ENCODE measurements around the gene LAMP1. TPM values are rescaled to one million over a fixed set of nuclear protein-coding genes. Genes with fewer than 3 reads are reported as not detected.

The LAMP1 gene
- total RNA-seq, 4 donors from 2014 or later: 85.6 to 144 (median 93.4) TPM

Small RNA genes lying within 50 kb of the gene (microRNA-seq; reads per million reads assigned to microRNA genes)
- gene MIR8075 (ENCODE audit: borderline microRNAs expressed, borderline replicate concordance): not detected

Small RNA genes lying within 50 kb of the gene (small RNA-seq; reads per million reads assigned to genes)
- not detected for gene MIR8075

Other genes starting within 250 kb of the LAMP1 start
- under 1 TPM in 1 of 4 donors, not detected in 3; 0.69 TPM for gene F7, start 191.4 kb upstream of the LAMP1 start, total RNA-seq
- 10 to 100 TPM in 2 of 4 donors, 1 to 10 TPM in 2; 6.8 to 56.8 (median 12.1) TPM for gene F10, start 174.4 kb upstream of the LAMP1 start, total RNA-seq
- gene PROZ, start 138.6 kb upstream of the LAMP1 start, total RNA-seq: not detected
- gene PCID2, start 88.6 kb upstream of the LAMP1 start, total RNA-seq: 10 to 100 TPM; 35.9 to 75.6 (median 70.7) TPM
- gene CUL4A, start 87.6 kb upstream of the LAMP1 start, total RNA-seq: 100 to 1,000 TPM in 1 of 4 donors, 10 to 100 TPM in 3; 34.3 to 110 (median 66.1) TPM
- 10 to 100 TPM in 2 of 4 donors, 1 to 10 TPM in 2; 3.2 to 17.9 (median 7.5) TPM for gene GRTP1, start 66.9 kb downstream of the LAMP1 start, total RNA-seq
- 1 to 10 TPM in 2 of 4 donors, not detected in 2; 1.6 to 3.3 TPM for gene ADPRHL1, start 156.2 kb downstream of the LAMP1 start, total RNA-seq
- 10 to 100 TPM in 3 of 4 donors, 1 to 10 TPM in 1; 7.7 to 68.2 (median 29.3) TPM for gene DCUN1D2, start 193.5 kb downstream of the LAMP1 start, total RNA-seq